Measurements from ENCODE around the gene CDK14. TPM values are rescaled to one million over a fixed set of nuclear protein-coding genes. Genes with fewer than 3 reads are reported as not detected.

The CDK14 gene
- 0.06 to 0.42 TPM (median 0.13 TPM) in 5 replicates for total RNA-seq (2022; extraction: Qiagen RNA extraction)

DNA sequence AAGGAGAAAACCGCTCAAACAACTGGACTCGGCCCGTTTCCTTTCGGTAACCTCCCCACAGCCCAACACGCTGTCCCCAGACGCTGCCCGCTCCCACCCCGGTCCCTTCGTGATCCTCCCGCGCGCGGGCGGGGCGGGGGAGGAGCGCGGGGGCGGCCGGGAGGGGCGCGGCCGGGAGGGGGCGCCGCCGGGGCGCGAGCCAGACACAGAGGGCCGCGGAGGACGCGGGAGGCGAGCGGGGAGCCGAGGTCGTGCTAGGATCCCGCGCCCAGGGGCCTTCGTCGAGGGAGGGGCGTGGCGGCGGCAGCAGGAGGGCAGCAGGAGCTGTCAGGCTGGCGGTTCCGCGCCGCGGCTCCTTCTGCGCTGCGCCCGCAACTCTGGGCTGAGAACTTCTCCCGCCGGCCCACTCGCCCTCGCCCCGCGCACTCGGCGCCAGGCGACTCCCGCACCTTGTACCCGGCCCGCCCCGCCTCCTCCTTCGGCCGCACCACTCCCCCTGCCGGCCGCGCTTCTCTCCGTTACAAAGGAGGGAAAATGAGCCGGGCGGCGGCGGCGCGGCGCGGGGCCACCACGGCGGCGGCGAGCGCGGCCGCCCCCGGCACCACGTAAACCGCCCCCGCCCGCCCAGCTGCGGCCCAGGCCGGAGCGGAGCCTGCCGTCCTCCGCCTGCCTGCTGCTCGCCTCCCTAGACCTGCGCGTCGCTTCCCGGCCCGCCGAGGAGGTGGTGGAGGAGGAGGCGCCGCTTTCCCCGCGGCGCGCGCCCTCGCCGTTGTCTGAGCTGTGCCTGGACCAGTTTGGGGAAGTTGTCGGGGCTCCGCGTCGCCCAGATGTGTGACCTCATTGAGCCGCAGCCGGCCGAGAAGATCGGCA is at the start of gene CDK14:
Gene CDK14 (plus strand): TSS at position 521 of the 870 bp plus-strand sequence. CDS start 307 bp downstream, at position 828.

Other genes with a start within 250 kb of the CDK14 start
- 20.7 to 28.6 TPM (median 22.6 TPM) in 5 replicates for gene GTPBP10, start 249.6 kb upstream of the CDK14 start, total RNA-seq (2022; extraction: Qiagen RNA extraction)
- 21.3 to 29.7 TPM (median 28.4 TPM) in 5 replicates for gene CLDN12, start 192.9 kb upstream of the CDK14 start, total RNA-seq (2022; extraction: Qiagen RNA extraction)
- not detected in 5 replicates for gene PTTG1IP2, start 126.7 kb upstream of the CDK14 start, total RNA-seq (2022; extraction: Qiagen RNA extraction)

All from A549 treated with CORT108297 at 1 μM for 4 hours (cell line).